NCI-H748 treated with DMSO at 0.1 percent for 48 hours (cell line): ENCODE data around the gene CSKMT.
"Not testable (repeated sequence)": the region's sequence is repeated elsewhere in the genome, so short reads cannot be mapped to it uniquely, and the experiment has no call there.

Experiments
- DNase-seq: peaks from one replicate; lab custom pipeline; 2025; lab: John Stamatoyannopoulos, UW

The CSKMT gene

GRCh38 chr11:62689421-62690183, 24.5 kb downstream of the CSKMT start, which contains the start of gene LRRN4CL:
LRRN4CL (minus strand) TSS chr11:62689530; CDS start chr11:62688508, 1,022 bp downstream.
- no peak for DNase-seq

- DNase-seq = not testable (repeated sequence)
These were observed 28.5 kb downstream of the CSKMT start for GRCh38 chr11:62693624-62694023.

DNA sequence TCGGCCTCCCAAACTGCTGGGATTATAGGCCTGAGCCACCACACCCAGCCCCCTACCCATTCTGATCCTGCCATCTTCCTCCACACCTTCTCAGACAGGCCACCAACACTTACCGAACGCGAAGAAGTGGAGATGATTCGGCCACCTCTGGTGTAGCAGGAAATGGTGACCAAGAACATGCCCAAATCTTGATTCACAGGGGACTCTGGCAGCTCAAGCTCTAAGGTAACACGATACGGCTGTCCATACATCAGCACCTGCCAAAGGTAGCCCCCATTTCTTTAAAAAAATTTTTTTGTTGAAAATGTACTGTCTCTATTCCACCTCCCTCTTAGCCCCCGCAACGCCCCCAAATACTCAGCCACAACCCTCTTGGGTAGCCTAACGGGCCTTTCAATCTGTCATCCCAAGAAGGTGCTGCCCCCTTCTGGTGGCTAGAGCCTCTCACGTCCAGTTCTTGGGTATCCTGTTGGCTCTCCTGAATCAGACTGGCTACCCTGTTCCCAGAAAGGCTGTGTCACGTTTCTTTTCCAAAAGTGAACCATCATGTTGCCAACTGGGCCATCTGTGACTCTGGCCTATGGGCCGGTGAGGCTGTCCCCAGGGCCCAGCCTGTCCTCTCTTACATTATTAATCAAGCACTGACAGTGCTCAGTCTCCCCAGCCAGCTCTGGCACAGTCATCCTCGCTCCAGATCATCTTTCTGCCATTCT, 29.5 kb downstream of the CSKMT start:
- DNase-seq = peak; percentile 66

GRCh38 chr11:62702246-62702645, 37.1 kb downstream of the CSKMT start:
- DNase-seq = no peak

- not testable (repeated sequence) for DNase-seq
These were observed 38.8 kb downstream of the CSKMT start for GRCh38 chr11:62703921-62704320.

DNA sequence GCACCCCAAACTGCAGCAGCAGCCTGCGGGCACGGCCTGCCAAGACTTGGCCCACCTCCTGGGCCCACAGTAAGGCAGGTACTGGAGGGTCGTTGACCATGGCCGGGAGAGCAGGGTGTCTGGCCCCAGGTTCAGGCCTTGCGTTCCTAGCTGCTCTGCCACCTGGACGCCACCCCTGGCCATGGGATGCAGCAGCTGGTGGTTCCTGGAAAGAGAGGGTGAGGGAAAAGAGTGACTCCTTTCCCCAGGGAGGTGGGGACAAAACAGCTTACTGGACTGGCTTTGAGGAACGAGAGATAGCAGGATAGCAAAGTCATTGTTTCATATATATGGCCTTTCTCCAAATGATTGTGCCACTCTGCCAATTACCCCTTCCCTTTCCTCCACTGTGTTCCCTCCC, 40.3 kb downstream of the CSKMT start:
- no peak for DNase-seq

- peak; percentile 89 for DNase-seq
These were observed 41.1 kb downstream of the CSKMT start for GRCh38 chr11:62705880-62706849.

GRCh38 chr11:62706850-62707247, 41.7 kb downstream of the CSKMT start:
- no peak for DNase-seq

- DNase-seq = no peak
These were observed 42.3 kb downstream of the CSKMT start, which contains the start of the genes BSCL2 and GNG3 for GRCh38 chr11:62707277-62707861. BSCL2 (minus strand) TSS chr11:62707424; CDS start chr11:62707195, 229 bp downstream. GNG3 (plus strand) TSS chr11:62707676; CDS start chr11:62708296, 620 bp downstream.

- no peak for DNase-seq
These were observed 43.3 kb downstream of the CSKMT start for GRCh38 chr11:62708392-62708791.

GRCh38 chr11:62708793-62709192, 43.7 kb downstream of the CSKMT start:
- DNase-seq = peak; percentile 52

DNA sequence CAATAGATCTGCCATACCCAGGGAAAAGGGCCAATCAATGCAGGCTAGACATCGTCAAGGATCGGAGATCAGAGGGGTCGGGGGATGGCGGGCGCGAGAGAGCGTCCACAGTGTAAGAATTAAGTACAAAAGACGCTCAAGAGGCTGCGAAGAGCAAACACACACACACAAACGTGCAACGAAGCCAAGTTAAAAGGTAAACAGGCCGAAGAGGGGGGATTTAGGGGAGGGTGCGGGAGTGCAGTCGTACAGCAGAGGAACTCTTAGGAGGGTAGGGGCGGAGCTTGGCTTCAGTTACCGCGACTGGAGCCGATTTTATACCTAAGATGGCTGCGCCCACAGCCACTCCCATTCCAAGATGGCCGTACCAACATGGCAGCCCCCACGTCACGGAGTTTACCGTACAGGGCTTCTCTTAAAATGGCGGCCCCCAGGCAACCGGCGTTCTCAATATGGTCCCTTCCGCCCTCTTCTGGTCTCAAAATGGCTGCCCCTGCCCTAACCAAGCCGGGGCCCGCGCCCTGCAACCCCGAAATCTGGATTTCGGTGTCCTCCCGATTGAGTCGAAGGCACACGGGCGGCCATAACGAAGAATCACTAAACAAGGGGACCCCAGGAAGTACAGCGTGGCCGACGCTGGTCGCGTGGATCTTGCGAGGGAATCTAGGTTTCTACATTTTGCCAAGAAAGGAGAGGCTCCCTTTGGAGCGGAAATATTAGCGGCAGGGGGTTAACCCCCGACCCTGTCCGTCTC, 44.3 kb downstream of the CSKMT start:
- DNase-seq = peak; percentile 97

GRCh38 chr11:62710001-62710345, 44.9 kb downstream of the CSKMT start:
- DNase-seq = no peak

DNA sequence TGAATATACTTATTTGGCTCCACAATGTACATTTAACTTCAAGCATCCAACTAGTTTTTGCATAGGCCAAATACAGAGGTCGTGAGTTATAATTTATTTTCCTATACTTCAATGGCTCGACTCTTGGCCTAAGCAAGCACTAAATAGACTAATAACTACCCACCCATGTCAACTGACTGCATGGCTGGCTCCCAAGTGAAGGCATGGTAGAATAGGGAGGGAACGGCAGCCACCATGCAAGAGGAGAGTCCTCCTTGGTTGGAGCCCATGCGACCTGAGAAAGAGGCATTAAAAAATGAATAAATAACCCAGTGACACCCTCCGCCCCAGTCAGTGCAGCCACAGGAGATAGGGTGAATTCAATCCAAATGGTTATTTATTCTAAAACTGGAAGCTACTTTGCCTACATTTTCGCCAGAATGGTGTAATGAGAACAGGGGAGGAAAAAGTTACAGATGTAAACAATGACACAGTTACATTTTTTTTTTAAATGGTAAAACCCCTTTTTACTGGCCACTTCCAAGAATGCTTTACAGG, 47.2 kb downstream of the CSKMT start:
- no peak for DNase-seq

- DNase-seq = no peak
These were observed 47.7 kb downstream of the CSKMT start for GRCh38 chr11:62712861-62713260.

- DNase-seq = no peak
These were observed 48.2 kb downstream of the CSKMT start for GRCh38 chr11:62713343-62713742.

GRCh38 chr11:62715150-62716130, 50.3 kb downstream of the CSKMT start:
- DNase-seq = no peak

GRCh38 chr11:62716206-62716605, 51.1 kb downstream of the CSKMT start:
- DNase-seq = no peak

GRCh38 chr11:62716816-62717215, 51.7 kb downstream of the CSKMT start:
- DNase-seq = no peak
